GOT3 (cell line): Measurements from ENCODE around the gene UCP3.

Source experiments
- DNase-seq: peaks from one replicate; lab custom pipeline; 2025; ENCODE audit warnings: mixed read lengths; lab: John Stamatoyannopoulos, UW

Gene UCP3

GRCh38 chr11:73977856-73978519, 30.9 kb downstream of the UCP3 start:
- no peak for DNase-seq

DNA sequence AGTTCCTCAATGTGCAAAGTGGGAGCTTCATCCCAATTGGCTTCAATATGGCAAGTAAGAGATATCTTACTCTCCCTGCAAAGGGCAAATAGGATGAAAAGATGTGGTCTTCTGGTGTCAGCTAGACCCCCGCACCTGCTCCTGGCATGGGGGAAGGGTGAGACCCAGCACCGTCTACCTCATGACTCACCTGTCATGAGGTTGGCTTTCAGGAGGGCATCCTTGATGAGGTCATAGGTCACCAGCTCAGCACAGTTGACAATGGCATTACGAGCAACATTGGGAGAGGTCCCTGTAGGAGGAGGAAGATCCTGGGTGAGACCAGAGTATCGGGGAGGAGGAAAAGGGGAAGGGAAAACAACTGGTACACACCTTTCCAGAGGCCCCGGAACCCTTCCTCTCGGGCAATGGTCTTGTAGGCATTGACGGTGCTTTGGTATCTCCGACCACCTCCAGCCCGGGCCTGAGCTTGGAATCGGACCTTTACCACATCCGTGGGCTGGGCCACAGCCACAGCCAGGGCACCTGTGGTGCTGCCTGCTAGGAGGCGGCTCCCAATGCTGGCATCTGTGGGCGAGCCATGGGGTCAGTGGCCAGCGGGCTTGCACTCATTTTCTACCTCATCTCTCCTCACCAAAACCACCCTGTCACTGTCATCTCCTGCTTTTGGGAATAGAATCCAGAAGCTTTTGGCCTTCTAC, 32.3 kb downstream of the UCP3 start:
- no peak for DNase-seq

GRCh38 chr11:73975479-73975757, 33.5 kb downstream of the UCP3 start:
- no peak for DNase-seq

DNA sequence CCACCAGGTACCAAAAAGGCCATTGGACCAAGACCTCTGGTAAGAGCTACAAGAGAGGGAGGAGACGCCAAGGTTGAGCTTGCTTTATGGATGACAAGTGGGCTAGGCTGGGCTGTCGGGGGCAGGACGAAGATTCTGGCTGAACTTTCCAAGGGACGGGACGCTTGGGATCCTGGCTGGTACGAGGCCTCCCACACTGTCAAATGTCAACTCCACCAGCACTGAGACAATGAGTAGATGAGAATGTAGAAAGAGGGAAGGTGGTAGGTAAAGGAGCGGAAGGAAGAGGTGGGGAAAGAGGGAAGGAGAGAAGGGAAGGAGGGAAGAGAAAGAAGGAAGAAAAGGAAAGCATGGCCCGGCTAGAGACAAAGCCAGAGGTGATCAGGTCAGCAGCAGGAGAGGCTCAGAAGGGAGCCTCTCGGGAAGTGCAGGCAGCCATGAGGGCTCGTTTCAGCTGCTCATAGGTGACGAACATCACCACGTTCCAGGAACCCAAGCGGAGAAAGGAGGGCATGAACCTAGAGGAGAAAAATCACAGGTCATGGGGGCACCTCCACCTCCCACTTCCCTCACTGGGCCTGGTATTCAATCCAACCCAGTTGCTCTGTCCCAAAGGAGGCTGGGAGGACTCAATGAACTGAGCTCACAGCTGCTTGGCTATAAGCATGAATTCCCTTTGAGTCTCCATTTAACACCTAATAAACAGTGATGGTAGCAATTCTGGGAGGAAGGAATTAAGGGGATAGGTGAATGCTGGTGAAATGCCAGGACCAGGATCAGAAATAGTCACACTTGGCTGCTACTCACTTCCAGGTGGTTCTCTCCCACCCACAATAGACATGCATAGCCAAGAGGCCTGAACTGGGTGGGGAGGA, 34.0 kb downstream of the UCP3 start:
- no peak for DNase-seq

- no peak for DNase-seq
Observed at GRCh38 chr11:73972620-73973449, 36.0 kb downstream of the UCP3 start.

DNA sequence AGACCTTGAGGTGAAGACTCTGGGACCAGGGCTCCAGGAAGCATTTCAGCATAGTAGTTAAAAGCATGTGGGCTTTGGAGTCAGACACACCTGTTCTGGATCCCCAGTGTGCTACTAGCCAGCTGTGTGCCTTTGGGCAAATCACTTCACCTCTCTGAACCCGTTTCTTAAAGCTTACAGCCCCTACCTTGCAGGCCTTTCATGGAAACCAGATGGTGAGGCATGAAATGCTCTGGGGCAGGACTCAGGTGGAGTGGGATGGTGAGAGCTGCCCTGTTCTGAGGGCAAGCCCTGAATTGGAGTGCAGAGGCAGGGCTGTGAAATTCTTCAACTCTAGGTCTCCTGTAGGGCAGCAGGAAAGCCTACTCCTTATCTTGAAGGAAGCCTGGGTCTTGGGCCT, 36.7 kb downstream of the UCP3 start:
- DNase-seq = no peak

- DNase-seq = no peak
Observed at GRCh38 chr11:73971175-73971719, 37.6 kb downstream of the UCP3 start.

DNA sequence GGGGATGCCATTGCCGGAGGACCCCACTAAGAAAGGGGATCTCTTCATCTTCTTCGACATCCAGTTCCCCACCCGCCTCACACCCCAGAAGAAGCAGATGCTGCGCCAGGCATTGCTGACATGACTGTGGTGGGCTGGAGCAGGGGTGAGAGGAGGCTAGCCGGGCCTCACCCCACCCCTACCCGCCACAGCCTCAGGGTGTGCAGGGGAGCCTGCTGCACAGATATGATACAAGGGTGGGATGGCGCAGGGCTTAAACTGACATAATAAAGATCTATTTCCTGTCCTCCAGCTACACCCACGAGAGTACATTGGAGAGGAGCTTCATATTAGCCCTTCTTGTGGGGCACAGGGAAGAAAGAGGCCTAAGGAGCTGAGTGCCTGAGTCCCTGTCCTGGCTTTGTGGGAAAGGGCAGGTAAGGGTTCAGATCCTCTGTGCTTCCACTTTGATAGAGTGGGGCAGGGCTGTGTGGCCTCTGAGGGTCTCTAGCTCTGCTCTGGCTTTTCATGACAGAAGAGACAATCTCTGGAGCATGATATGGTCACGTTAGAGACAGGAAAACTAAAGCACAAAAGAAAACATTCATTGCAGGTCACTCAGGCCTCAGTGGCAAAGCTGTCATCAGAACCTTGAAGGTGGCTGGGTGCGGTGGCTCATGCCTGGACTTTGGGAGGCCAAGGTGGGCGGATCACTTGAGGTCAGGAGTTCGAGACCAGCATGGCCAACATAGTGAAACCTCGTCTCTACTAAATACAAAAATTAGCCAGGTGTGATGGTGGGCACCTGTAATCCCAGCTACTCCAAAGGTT, 38.7 kb downstream of the UCP3 start:
- DNase-seq = no peak

GRCh38 chr11:73969091-73969490, 39.8 kb downstream of the UCP3 start:
- DNase-seq = no peak

DNA sequence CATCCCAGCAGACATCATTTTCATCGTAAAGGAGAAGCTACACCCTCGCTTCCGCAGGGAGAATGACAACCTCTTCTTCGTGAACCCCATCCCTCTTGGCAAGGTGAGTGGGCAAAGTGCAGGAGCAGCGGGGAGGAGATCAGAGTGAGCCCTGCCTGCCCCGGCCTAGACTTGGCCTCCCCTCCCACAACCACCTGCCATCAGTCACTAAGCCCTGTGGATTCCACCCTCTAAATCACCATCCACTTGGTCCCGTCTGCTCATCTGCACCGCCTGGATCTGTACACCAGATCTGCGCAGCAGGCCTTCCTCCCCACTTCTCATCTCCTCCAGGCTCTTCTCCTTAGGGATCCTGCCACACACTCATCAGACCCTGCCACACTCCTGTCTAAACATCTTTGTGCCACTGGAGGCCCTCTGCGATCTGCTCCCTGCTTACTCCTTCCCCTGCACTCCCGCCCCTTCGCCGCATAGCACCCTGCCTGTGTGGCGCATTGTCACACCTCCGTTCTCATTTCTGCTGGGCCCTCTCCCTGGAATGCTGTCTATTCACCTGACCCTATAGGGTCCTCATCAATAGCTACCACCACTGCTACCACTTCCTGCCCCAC, 40.4 kb downstream of the UCP3 start:
- DNase-seq = no peak

DNA sequence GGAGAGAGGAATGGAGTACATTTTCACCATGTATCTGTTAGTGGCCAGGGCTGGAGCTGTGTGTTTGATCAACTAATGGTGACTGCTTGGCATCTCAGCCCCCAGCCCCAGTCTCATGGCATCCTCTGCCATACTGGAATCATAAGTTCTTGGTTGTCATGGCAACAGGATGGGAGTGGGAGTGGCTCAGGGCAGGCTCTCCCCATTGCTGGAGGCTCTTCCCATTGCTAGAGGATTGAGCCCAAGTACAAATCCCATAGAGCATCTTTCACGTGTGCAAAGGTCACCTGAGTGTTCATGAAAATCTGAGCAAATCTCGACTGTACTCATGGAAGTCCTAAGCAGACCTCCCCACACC, 43.1 kb downstream of the UCP3 start:
- DNase-seq = no peak

GRCh38 chr11:73965076-73965763, 43.7 kb downstream of the UCP3 start:
- DNase-seq = no peak

GRCh38 chr11:73963861-73964260, 45.0 kb downstream of the UCP3 start:
- no peak for DNase-seq

DNA sequence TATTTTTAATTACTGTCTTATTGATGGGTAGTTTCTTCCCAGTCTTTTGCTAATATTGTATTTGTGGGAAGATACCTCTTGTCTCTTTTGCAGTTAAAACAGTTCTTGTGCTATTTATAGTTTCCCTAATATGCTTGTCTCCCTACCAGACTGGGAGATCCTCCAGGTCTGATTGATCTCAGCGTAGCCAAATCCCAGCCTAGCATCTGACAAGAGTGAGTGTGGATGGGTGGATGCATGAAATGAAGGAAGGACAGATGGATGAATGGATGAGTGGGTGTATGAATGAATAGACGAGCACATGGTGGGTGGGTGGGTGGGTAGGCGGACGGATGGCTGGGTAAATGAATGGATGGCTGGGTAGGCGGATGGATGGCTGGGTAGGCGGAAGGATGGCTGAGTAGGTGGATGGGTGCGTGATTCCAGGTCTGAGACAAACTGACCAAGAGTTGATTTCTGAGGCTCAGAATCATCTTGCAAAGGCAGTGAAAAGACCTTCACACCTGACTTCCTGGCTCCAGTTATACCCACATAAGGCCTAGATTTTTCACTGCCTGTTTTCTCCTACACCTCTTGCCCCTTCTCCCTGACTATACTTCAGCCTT, 46.7 kb downstream of the UCP3 start:
- DNase-seq = no peak

DNA sequence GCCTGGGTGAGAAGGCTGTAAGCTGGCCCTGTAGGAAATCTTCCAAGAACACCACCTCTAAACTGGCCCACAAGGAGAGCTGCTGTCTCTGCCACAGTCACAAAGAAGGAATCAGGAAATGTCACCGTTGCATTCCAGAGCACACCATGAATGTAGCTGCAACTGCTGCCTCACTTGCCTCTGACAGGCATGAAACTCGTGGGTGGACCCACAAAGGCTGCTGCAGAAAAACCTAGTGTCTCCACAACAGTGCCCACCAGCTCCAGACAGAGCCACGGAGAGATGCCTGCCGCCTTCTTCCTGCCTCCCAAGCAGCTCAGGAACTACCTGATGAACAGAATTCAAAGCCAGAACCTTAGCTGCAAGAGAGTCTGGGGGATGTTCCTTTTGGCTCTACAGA, 47.6 kb downstream of the UCP3 start:
- DNase-seq = no peak

GRCh38 chr11:73958521-73959141, 50.3 kb downstream of the UCP3 start:
- DNase-seq = no peak

DNA sequence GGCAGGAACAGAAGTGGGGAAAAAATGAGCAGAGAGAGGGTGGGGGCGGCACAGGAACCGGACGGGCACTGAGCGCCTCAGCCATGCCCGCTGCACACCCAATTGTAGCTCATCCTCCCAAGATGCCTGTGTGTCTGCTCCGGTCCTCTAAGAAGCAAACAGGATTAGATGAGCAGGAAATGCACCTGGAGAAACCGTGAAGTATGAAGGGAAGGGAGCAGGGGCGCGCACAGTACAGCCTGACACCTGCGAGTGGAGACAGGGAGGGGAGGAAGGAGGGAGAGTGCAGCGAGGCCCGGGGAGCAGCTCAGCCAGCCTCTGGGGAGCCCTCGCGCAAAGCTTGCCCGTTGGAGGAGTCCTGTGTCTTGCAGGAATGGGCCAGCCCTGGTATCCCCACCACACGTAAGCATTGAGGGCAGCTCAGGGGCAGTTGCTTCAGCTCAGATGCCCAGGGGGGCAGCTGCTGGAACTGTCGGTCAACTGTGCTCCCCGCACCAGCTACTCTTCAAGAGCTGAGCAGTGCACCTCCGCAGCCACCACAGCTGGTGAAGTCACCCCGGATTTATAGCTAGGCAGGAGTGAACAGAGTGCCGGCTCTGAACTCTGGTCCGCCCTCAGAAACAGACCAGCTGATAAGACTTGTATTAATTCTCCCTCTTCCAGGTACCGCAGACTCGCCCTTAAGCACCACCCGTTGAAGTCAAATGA, 51.1 kb downstream of the UCP3 start:
- DNase-seq = no peak

DNA sequence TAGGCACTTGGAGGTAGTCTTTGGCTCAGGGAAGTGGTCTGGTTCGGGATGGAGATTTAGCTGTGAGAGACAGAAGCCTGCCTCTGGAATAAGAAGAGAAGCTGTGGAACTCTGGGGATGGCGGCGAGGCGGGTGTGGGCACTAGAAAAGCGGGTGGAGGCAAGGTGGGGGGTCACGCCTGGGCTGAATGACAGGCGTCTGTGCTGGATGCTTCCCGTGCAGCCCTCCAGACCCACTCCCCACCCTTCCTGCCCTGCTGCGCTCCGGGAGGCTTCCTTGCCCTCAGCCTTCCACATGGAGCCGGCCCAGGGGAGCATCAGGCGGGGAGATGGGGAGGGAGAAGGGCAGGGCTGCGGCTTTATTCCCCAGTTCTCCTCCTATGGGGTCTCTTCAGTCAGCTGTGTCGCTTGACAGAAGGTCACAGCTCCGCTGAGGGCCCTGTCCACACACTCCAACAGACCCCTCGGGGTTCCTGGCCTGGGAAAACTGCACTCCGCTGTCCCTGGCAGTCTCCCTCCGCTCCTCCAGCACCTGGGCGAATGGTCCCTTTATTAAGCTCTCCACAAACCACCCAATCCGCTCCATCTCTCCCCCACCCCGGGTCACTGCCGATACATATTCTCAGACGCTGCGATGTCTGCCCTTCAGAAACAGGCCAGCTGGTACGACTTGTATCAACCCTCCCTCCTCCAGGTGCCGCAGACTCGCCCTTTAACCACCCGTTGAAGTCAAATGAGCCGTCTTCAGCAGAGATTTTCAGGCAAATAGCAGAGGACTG, 51.8 kb downstream of the UCP3 start:
- DNase-seq = no peak
